ENCODE measurements around the gene FAM53B.

Gene FAM53B

DNA sequence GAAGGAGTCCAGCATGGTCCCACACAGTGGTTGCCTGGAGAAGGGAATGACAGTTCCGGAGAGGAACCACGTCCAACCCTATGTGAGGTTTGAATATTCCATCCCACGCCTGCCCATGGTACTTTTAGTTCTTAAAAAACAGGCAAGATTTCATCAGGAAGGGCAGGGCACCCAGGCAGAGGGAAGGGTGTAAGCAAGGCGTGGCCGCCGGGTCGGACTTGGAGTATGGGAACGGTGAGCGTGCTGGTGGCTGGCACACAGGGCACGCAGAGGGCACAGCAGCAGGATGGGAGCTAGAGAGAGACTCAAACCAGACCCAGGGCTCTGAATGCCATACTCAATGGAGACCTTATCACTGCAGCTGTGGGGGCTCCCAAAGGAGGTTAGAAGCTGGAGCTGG is 34.3 kb downstream of the FAM53B start:
- no peak for DNase-seq (ENCODE audit: low read depth in 2 of 2)

DNA sequence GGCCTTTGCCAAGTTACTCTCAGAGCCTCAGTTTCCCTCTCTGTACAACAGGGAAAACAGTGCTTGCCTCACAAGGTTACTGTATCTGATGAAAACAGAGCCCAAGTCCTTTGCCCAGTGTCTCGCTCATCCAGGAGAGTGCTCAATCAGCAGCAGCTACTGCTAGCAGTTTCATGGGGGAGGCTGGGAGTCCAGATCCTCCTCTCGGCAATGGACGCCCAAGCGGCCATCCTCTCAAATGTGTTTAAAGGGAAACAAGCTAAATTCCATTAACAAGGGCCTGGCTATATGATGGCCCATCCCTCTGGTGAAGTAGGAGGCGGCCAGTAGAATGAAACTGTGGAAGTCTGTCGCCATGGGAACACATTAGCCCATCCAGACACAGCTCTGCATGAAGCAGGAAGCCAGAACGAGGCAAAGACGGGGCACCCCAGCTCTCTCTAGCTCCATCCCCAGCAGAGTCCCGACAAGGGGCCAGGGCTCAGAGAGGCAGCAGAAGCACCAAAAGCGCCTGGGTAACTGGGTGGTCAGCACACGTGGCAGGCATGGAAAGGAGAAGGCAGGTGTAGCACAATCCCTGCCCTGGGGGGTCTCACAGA is 35.2 kb downstream of the FAM53B start:
- no peak for DNase-seq (ENCODE audit: low read depth in 2 of 2)

GRCh38 chr10:124708246-124708779 is 35.9 kb downstream of the FAM53B start:
- DNase-seq (ENCODE audit: low read depth in 2 of 2) = no peak

DNA sequence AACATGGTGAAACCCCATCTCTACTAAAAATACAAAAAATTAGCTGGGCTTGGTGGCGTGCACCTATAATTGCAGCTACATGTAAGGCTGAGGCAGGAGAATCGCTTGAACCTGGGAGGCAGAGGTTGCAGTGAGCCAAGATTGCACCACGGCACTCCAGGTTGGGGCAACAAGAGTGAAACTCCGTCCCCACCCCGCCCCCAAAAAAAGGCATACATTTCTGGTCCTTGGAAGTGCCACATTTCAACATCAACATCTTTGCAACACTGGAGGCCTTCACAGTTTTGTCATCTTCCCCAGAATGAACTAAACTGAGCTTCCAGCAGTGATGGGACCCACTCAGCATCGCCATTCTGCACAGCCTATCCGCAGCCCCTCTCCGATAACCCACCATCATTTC is 36.6 kb downstream of the FAM53B start:
- DNase-seq (ENCODE audit: low read depth in 2 of 2) = no peak

GRCh38 chr10:124707144-124707467 is 37.1 kb downstream of the FAM53B start:
- no peak for DNase-seq (ENCODE audit: low read depth in 2 of 2)

- DNase-seq (ENCODE audit: low read depth in 2 of 2) = no peak
Observed at GRCh38 chr10:124706462-124707143, 37.6 kb downstream of the FAM53B start.

DNA sequence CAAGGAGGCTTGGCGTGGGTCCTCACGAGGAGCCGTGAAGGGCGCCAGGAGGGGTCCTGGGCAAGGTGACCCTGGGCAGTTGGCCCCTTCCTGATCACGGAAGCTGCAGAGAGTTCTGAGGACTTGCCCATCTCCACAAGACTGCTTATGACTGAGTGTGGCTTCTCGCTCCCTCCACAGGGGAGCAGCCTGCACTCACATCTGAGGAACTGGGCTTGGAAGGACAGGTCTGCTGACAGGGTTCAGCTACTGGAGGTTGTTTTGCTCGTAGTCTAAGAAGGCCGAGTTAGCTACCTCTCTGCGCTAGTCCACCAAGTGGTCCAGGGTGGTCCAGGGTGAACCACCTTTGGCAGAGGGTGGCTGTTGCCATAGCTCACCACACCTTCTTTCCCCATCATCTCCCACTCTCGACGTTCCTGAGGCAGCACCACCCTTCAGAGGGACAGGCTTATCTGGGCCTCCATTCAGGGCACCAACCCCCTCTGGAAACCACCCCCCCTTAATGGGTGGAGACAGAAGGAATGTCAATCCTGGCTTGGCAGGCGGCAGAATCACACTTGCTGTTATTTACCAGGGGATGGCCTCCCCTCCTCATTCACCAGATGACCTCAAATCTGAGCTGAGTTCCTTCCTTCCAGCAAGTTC is 38.2 kb downstream of the FAM53B start:
- no peak for DNase-seq (ENCODE audit: low read depth in 2 of 2)

- no peak for DNase-seq (ENCODE audit: low read depth in 2 of 2)
Observed at GRCh38 chr10:124705381-124705740, 38.8 kb downstream of the FAM53B start.

- no peak for DNase-seq (ENCODE audit: low read depth in 2 of 2)
Observed at GRCh38 chr10:124704428-124705380, 39.5 kb downstream of the FAM53B start.

DNA sequence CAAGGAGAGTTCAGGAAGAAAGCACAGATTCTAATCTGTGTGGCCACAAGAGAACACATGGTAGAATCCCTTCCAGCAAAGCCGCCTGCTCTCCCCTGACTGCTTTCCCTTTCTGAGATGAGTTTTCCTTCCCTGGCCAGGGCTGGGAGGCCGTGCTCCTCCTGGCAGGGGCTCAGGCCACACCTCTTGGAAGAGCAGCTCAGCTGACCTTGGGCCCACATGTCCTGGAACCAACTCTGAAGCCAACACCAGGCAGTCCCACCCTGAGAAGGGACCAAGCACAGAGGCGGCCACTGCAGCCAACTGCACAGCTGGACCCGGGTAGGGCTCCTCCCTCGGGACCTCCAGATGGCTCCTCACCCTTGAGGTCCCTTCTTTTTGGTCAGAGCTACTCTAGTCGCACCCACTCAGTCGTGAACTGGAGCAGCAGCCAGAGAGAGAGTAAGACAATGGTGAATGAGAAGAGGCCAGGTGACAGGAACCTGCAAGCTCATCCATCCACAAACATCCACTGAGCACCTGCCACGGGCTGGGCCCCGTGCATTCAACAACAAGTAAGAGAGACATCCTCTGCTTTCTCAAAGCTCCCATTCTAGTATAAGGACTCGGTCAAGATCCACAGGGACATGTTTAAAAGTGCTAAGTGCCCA is 40.3 kb downstream of the FAM53B start:
- DNase-seq (ENCODE audit: low read depth in 2 of 2) = no peak

DNA sequence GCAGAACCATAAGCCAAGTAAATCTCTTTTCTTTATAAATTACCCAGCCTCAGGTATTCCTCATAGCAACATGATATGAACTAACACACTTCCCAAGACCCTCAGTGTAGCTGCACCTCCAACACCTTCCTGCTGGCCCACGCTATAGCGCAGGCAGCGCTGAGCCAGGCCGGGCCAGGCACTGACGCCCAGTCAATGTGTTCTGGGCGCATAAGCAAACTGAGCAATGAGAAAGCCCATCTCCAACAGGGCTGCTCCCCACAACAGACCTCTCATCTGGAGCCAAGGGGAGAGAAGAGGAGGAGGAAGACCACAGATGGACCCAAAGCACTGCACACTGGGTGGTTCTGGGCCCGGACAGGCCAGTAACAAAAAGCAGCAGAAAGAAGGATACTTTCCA is 40.8 kb downstream of the FAM53B start:
- no peak for DNase-seq (ENCODE audit: low read depth in 2 of 2)

DNA sequence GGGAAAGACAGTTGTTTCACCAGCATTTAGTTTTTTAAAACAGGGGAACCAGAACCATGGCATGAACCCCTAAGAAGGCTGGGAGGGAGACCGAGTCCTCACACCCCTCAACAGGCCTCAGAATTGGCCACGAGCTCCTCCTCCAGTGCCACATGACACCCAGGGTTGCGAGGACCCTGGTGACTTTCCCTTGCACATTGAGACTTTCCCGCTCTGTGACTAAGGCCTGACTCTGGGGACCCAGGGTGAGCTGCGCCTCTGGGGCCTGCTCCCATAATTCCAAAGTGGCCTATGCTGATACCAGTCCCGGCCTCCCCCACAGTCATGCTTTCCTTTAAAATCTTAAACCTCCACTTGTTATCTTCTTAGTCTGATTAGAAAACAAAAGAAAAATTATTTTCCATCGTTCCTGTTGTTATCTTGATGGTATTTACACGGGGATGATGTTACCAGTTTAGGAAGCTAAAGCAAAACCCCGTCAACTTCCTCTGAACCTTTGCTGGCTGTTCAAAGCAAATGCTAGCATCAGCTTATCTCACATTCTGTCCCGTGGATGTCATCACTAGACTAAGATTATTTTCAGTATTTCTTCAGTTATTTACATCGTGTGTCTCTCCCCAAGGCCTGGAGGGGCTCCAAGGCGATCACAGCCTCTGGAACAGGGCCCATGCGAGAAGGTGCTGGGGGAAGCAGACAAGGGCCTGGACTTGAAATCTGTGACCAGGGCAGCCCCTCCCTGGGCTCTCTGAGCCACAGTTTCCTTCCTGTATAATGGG is 42.1 kb downstream of the FAM53B start:
- DNase-seq (ENCODE audit: low read depth in 2 of 2) = no peak

DNA sequence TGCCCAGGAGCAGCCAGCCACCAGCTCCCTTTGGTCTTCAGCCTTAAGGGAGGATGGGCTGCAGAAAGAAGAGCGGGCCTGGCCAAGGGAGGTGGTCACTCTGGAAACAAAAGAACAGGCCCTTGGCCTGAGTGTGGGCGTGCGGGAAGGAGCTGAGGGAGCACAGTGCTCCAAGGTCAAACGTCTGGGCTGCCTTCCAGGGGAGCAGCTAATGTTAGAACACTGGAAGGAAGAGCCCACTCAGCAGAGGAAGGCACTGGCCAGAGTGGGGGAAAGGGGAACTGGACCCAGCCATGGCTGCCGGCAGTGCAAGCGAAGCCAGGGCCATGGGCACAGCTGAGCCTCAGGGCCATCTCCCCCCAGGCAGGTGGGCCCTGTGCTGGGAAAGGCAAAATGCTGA is 42.7 kb downstream of the FAM53B start:
- DNase-seq (ENCODE audit: low read depth in 2 of 2) = no peak

- DNase-seq (ENCODE audit: low read depth in 2 of 2) = no peak
Observed at GRCh38 chr10:124701038-124701365, 43.2 kb downstream of the FAM53B start.

DNA sequence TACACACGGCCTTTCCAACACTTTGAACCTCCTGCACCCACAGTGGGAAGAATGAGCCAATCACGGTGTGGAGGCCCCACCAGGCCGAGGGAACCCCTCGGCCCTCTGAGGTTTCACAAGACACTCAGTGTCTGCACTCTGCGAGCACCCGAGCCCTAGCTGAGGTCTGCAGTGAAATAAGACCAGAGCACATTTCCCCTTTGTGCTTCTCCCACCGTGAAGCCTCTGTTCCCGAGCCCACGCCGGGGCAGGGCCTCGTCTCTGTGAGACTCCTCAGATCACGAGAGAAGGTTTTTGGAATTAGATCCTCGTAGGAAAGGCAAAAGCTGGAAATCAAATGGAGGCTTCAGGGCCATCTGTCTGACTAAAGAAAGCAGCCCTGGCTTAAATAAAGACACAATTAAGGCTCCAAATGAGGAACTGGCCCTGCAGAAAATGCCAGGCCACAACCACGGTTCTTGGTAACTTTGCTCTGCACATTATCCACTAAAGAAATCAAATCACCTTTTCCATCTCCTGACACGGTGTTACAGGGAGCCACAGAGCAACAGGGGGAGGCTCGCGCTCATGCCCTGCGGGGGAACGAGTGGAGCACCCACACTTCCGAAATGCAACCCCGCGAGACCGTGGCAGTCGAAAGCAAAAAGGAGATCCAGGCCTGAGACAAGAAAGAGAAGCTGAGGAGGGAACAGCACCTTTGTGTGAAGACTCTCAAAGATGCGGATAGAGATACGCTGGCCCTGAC is 43.7 kb downstream of the FAM53B start:
- no peak for DNase-seq (ENCODE audit: low read depth in 2 of 2)

DNA sequence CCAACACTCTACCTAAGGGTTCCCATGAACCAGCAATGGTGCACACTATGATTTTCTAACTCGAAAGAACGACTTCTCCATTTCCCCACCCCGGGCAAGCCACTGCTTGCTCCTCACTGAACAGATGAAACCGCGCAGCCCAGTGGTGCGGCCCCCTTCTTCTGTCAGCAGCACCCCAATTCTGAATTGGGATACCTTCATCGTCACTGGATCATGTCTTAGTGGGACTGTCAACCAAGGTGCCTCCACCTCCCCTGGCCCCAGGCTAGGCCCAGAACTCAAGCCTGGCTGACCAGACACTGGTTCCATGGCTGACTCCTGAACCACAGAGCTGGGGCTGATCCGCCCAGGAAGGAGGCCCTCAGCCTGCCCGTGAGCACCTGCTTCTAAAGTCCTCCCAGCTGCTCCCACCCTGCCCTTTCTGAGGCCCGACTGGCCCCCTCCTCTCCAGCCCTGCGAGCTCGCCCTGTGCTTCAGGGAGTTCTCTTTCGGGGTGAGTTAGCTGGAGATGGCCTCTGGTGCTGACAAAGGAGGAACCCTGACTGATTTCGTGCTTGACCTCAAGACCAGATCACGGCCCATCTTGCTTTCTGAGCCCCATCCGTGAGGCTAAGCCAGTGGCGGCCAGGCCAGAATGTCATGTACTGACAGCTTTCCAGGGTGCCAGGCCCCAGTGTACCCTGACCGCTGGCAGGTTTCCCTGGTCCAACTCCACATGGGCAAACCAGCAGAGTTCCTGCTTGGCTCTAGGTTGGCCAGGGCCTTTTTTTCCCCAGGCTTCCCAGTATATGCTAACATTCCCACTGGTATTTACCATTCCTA is 44.5 kb downstream of the FAM53B start:
- DNase-seq (ENCODE audit: low read depth in 2 of 2) = no peak

GRCh38 chr10:124698545-124699469 is 45.4 kb downstream of the FAM53B start:
- DNase-seq (ENCODE audit: low read depth in 2 of 2) = no peak

DNA sequence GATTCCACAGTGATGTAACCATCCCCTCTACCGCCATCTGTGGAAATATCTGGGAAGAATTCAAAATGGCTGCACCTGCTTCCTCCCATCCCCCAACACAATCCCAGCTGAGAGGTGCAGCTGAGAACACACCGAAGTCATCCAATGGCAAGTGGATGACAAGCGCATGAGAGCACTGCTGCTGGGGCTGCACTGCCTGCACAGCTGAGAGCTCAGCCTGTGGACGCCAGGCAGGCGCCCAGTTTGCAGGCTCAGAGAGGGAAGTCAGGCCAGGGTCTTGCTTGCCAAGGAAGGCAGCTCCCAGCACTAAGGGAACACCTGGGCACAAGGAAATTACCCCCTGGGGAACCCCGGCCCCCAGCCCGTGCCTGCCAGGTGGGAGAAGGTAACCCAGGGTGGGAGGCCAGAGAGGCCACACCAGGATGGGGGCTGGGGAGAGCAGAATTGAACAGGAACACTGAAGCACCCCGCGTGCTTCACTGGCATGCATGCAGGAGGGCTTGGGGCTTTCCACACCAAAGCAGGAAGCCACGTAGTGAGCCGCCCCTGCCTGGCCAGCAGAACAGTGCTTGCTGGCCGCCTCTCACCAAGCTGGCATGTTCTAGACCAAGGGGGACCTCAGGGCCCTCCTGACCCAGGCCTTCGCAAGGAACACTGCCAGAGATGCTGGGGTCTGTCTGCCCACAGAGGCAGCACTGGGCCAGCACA is 46.2 kb downstream of the FAM53B start:
- DNase-seq (ENCODE audit: low read depth in 2 of 2) = no peak

Measured in fibroblast of skin of left biceps (primary cell).